ENCODE results near the gene UNC5A.

The UNC5A gene

DNA sequence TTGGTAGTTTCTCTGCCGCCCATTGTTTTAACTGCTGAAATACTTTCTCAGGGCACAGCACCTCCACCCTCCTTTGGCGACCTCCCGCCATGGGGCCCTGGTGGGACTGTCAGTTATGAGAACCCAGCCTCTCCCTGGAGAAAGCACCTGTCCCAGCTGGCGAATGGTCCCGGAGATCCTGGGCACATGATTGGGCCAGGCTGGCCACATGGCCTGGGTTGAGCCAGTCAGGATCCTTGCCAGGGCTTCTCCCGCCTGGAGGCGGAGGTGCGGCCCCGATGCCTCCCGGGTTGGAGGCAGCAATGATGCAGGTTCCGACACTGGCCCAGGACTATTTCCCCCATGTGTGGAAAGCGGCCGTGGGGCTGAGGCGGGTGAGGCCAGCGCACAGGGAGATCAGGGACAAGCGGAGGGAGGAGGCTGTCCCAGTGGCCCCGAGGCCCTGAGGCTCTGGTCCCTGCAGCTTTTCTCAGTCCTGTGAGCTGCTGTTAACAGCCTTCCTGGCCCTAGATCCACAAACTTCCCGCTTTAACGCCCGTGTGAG lies 13.6 kb downstream of the UNC5A start:
- H3K27ac ChIP-seq (ENCODE audit: low read depth, low read length) = no peak overlapping the region
- H3K9me3 ChIP-seq (ENCODE audit: insufficient read depth, low read depth, low read length) = no peaks in the 10 kb centered on the region
- WGBS = 82% methylated on average over 20 of the region's 20 CpGs
- H3K4me3 ChIP-seq (ENCODE audit: low read length) = no peak overlapping the region
- H3K36me3 ChIP-seq (ENCODE audit: insufficient read depth, low read length) = no peaks in the 10 kb centered on the region
- H3K4me1 ChIP-seq (ENCODE audit: insufficient read depth, low read length) = no peaks in the 10 kb centered on the region
- no peak overlapping the region for H3K9ac ChIP-seq (ENCODE audit: low read depth, low read length)
- H3K27me3 ChIP-seq (ENCODE audit: insufficient read depth, low read length) = peaks cover 14% of the 10 kb centered on the region; the same call in 1 of the 2 replicates

DNA sequence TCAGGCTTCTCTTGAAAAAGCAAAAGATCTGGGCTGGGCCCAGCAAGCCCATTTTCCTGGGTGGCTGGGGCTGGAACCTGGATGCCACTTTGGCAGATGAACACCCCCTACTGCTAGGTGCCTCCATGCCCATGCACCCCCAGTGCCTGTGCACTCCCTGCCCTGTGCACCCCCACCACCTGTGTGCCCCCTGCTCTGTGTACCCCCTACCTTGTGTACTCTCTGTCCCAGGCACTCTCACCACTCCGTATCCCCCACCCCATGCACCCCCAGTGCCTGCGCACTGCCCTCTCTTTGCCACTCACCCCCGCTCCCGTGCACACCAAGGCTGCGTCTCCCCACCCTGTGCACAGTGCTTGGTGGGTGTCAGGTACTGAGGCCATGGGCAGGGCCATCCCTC lies 14.2 kb downstream of the UNC5A start:
- Histone ChIP-seq H3K9me3 (ENCODE audit: insufficient read depth, low read depth, low read length) (no peaks in the 10 kb centered on the region), H3K4me3 (ENCODE audit: low read length) (no peak overlapping the region), H3K9ac (ENCODE audit: low read depth, low read length) (no peak overlapping the region), H3K27me3 (ENCODE audit: insufficient read depth, low read length) (peaks cover 8% of the 10 kb centered on the region; the same call in 1 of the 2 replicates), H3K4me1 (ENCODE audit: insufficient read depth, low read length) (no peaks in the 10 kb centered on the region), H3K27ac (ENCODE audit: low read depth, low read length) (no peak overlapping the region), H3K36me3 (ENCODE audit: insufficient read depth, low read length) (no peaks in the 10 kb centered on the region)
- WGBS = 98% methylated on average over 5 of the region's 5 CpGs

DNA sequence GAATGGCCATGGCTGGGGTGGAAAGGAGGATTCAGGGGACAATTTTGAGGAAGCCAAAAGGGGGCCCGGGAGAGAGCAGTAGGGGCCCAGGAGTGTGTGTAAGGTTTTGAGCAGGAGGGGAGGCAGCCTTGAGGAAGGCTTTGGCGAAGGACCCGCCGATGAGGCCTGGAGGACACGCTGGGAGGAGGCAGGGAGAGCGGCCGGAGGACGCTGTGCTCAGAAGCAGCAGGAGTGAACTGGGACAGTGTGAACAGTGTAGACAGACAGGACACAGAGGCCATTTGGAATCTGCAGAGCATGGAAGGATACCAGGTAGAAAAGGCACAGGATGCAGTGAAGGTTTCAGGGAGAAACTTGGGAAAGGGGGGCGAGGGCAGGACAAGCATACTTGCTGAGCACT lies 14.9 kb downstream of the UNC5A start:
- no peak overlapping the region for H3K27ac ChIP-seq (ENCODE audit: low read depth, low read length)

DNA sequence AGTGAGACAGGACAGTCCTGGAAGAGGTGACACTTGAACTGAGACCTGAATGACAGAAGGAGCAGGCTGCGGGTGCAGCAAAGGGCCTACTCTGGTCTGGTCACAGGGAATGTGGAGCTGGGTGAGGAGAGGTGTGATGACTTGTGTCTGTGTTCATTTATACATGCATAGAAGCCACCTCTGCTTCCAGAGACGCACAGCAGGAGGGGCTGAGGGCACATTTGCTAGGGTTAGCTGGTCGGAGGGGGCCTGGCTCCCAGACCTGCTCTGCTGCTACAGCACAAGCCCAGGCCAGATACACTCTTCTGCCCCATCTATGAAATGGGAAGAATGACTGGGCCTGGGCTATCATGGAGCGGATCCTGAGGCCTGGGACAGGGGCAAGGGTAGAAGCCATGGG lies 15.6 kb downstream of the UNC5A start:
- Histone ChIP-seq H3K4me1 (ENCODE audit: insufficient read depth, low read length) (no peaks in the 10 kb centered on the region), H3K9ac (ENCODE audit: low read depth, low read length) (no peak overlapping the region), H3K27ac (ENCODE audit: low read depth, low read length) (no peak overlapping the region), H3K36me3 (ENCODE audit: insufficient read depth, low read length) (no peaks in the 10 kb centered on the region), H3K9me3 (ENCODE audit: insufficient read depth, low read depth, low read length) (no peaks in the 10 kb centered on the region), H3K4me3 (ENCODE audit: low read length) (no peak overlapping the region), H3K27me3 (ENCODE audit: insufficient read depth, low read length) (peaks cover 5% of the 10 kb centered on the region; the same call in 1 of the 2 replicates)
- WGBS = 89% methylated on average over 4 of the region's 4 CpGs

More for the DNA sequence above, 14.9 kb downstream of the UNC5A start:
- no peak overlapping the region for H3K9ac ChIP-seq (ENCODE audit: low read depth, low read length)
- H3K4me1 ChIP-seq (ENCODE audit: insufficient read depth, low read length) = no peaks in the 10 kb centered on the region
- 93% methylated on average over 9 of the region's 9 CpGs for WGBS
- H3K27me3 ChIP-seq (ENCODE audit: insufficient read depth, low read length) = peaks cover 7% of the 10 kb centered on the region; the same call in 1 of the 2 replicates
- H3K9me3 ChIP-seq (ENCODE audit: insufficient read depth, low read depth, low read length) = no peaks in the 10 kb centered on the region
- H3K4me3 ChIP-seq (ENCODE audit: low read length) = no peak overlapping the region
- no peaks in the 10 kb centered on the region for H3K36me3 ChIP-seq (ENCODE audit: insufficient read depth, low read length)

DNA sequence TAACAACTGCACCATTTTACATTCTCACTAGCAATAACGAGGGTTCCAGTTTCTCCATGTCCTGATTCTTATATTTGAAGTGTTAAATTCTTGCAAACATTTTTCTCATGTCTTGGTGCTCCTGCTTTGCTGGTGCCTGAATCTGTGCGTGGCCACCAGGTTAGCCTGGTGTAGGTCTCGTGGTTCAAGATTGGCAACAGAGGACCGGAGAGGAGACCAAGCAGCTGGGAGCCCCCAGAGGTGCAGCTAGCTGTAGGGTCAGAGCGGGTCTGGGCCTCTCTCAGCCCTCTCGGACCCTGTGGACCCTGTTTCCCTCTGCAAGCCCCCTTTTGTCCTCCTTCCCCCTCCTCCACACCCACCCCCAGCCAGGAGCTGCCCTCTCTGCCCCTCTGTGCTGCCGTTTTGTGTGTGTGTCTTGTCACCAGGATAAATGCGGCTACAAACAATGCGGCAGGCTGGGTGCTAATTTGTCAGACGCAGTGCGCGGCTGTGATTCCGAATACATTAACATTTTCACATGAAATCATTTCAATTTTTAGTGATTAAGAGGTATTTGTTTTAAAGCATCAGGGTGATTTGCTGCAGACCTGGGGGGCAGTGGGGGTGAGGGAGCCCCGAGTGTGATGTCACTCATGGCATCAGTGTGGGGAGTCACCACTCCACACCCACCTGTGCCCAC lies 17.5 kb downstream of the UNC5A start:
- no peaks in the 10 kb centered on the region for H3K9me3 ChIP-seq (ENCODE audit: insufficient read depth, low read depth, low read length)
- H3K4me1 ChIP-seq (ENCODE audit: insufficient read depth, low read length) = no peaks in the 10 kb centered on the region
- H3K4me3 ChIP-seq (ENCODE audit: low read length) = no peak overlapping the region
- H3K27me3 ChIP-seq (ENCODE audit: insufficient read depth, low read length) = no peaks in the 10 kb centered on the region
- H3K36me3 ChIP-seq (ENCODE audit: insufficient read depth, low read length) = no peaks in the 10 kb centered on the region
- 86% methylated on average over 13 of the region's 14 CpGs for whole genome bisulfite sequencing
- no peak overlapping the region for H3K9ac ChIP-seq (ENCODE audit: low read depth, low read length)
- no peak overlapping the region for H3K27ac ChIP-seq (ENCODE audit: low read depth, low read length)

DNA sequence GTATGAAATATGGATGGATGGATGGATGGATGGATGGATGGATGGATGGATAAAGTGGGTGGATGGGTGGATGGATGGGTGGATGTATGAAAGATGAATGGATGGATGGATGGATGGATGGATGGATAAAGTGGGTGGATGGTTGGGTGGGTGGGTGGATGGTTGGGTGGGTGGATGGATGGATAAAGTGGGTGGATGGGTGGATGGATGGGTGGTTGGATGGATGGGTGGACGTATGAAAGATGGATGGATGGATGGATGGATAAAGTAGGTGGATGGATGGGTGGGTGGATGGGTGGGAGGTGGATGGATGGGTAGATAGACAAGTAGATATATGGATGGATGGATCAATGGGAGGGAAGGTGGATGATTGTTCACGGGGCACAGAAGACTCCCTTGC lies 19.0 kb downstream of the UNC5A start:
- Histone ChIP-seq H3K9me3 (ENCODE audit: insufficient read depth, low read depth, low read length) (no peaks in the 10 kb centered on the region), H3K27ac (ENCODE audit: low read depth, low read length) (no peak overlapping the region), H3K4me3 (ENCODE audit: low read length) (no peak overlapping the region), H3K27me3 (ENCODE audit: insufficient read depth, low read length) (no peaks in the 10 kb centered on the region), H3K36me3 (ENCODE audit: insufficient read depth, low read length) (no peaks in the 10 kb centered on the region), H3K4me1 (ENCODE audit: insufficient read depth, low read length) (no peaks in the 10 kb centered on the region), H3K9ac (ENCODE audit: low read depth, low read length) (no peak overlapping the region)
- WGBS = 87% methylated on average over 2 of the region's 2 CpGs

DNA sequence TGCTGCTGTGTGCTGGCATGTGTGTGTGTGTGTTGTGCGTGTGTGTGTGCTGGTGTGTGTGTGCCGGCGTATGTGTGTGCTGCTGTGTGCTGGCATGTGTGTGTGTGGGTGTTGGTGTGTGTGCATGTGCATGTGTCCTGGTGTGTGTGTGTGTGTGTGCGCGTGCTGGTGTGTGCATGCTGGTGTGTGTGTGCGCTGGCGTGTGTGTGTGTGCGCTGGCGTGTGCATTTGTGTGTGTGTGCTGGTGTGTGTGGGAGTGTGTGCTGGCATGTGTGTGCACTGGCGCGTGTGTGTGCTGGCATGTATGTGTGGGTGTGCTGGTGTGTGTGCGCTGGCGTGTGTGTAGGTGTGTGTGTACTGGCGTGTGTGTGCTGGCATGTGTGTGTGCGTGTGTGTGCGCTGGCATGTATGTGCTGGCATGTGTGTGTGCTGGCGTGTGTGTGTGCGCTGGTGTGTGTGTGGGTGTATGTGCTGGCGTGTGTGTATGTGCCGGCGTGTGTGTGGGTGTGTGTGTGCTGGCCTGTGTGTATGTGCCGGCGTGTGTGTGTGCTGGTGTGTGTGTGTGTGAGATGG lies 20.1 kb downstream of the UNC5A start:
- Histone ChIP-seq H3K27me3 (ENCODE audit: insufficient read depth, low read length) (0 out of 2 replicates have a peak, but pooled peaks cover 3% of the 10 kb centered on the region), H3K27ac (ENCODE audit: low read depth, low read length) (no peak overlapping the region)
- 92% methylated on average over 20 of the region's 23 CpGs for WGBS

DNA sequence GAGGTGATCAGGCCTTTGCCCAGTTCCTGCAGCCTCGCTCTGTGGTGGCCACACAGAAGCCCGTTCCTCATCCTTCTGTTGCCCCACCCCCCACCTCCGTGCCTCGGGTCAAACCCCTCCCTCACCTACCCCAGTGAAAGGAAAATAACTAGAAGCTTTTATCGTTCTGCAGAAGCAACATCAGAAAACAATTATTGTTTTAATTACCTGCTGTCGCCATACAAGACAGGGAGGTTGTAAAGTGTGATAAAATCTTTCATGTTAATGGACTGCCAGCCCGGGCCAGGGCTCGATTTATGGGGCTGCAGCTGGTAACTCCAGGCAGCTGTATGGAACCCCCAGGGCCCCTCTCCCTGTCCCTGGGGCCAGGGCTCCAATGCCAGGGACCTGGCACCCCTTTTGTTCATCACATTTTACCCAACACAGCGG lies 20.6 kb downstream of the UNC5A start:
- WGBS = 71% methylated on average over 9 of the region's 9 CpGs

More for the DNA sequence above, 20.1 kb downstream of the UNC5A start:
- Histone ChIP-seq H3K36me3 (ENCODE audit: insufficient read depth, low read length) (no peaks in the 10 kb centered on the region), H3K9me3 (ENCODE audit: insufficient read depth, low read depth, low read length) (no peaks in the 10 kb centered on the region), H3K4me1 (ENCODE audit: insufficient read depth, low read length) (no peaks in the 10 kb centered on the region), H3K4me3 (ENCODE audit: low read length) (no peak overlapping the region), H3K9ac (ENCODE audit: low read depth, low read length) (no peak overlapping the region)

DNA sequence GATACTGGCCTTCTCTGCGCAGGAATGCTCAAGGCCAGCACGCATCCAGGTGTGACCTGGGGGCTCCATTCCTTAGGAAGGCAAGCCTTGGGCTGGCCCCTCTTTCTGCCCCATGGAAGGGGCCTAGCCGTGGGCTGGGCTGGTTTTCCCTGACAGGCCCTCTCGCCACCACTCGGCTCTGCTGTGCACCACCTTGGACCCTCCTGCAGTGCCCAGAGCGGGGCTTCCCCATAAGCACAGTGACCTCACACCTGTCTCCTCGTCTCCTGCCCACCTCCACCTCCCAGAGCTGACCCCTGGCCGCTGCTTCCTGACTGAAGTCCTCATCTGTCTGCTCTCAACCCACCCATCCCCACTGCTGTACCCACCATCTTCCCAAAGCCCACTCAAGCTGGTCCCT lies 21.1 kb downstream of the UNC5A start:
- 87% methylated on average over 8 of the region's 8 CpGs for WGBS
- H3K27ac ChIP-seq (ENCODE audit: low read depth, low read length) = no peak overlapping the region
- H3K9me3 ChIP-seq (ENCODE audit: insufficient read depth, low read depth, low read length) = no peaks in the 10 kb centered on the region
- no peaks in the 10 kb centered on the region for H3K36me3 ChIP-seq (ENCODE audit: insufficient read depth, low read length)
- 0 out of 2 replicates have a peak, but pooled peaks cover 3% of the 10 kb centered on the region for H3K27me3 ChIP-seq (ENCODE audit: insufficient read depth, low read length)
- no peaks in the 10 kb centered on the region for H3K4me1 ChIP-seq (ENCODE audit: insufficient read depth, low read length)
- no peak overlapping the region for H3K9ac ChIP-seq (ENCODE audit: low read depth, low read length)
- H3K4me3 ChIP-seq (ENCODE audit: low read length) = no peak overlapping the region

More for the DNA sequence above, 20.6 kb downstream of the UNC5A start:
- 0 out of 2 replicates have a peak, but pooled peaks cover 3% of the 10 kb centered on the region for H3K27me3 ChIP-seq (ENCODE audit: insufficient read depth, low read length)
- H3K4me3 ChIP-seq (ENCODE audit: low read length) = no peak overlapping the region
- no peak overlapping the region for H3K27ac ChIP-seq (ENCODE audit: low read depth, low read length)
- H3K9ac ChIP-seq (ENCODE audit: low read depth, low read length) = no peak overlapping the region
- H3K36me3 ChIP-seq (ENCODE audit: insufficient read depth, low read length) = no peaks in the 10 kb centered on the region
- no peaks in the 10 kb centered on the region for H3K9me3 ChIP-seq (ENCODE audit: insufficient read depth, low read depth, low read length)
- H3K4me1 ChIP-seq (ENCODE audit: insufficient read depth, low read length) = no peaks in the 10 kb centered on the region

DNA sequence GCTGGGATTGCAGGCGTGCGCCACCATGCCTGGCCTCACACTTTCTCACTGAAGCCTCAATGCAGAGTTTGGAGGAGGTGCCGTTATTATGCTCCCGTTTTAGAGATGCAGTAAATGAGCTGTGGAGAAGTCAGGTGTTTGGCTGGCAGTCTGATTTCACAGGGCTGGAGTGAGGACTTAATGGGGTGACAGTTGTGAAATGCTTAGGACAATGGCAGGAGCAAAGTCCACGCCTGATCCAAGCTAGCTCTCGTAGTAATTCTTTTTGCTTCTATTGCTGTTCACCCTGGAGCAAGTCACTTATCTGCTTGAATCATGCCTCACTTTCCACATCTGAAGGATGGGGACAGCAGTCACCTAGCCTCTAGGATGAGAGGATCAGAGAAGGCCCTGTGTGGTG lies 21.8 kb downstream of the UNC5A start:
- Histone ChIP-seq H3K9me3 (ENCODE audit: insufficient read depth, low read depth, low read length) (no peaks in the 10 kb centered on the region), H3K27me3 (ENCODE audit: insufficient read depth, low read length) (0 out of 2 replicates have a peak, but pooled peaks cover 3% of the 10 kb centered on the region), H3K9ac (ENCODE audit: low read depth, low read length) (no peak overlapping the region), H3K27ac (ENCODE audit: low read depth, low read length) (no peak overlapping the region), H3K4me3 (ENCODE audit: low read length) (no peak overlapping the region), H3K4me1 (ENCODE audit: insufficient read depth, low read length) (no peaks in the 10 kb centered on the region), H3K36me3 (ENCODE audit: insufficient read depth, low read length) (no peaks in the 10 kb centered on the region)
- WGBS = 89% methylated on average over 6 of the region's 6 CpGs

DNA sequence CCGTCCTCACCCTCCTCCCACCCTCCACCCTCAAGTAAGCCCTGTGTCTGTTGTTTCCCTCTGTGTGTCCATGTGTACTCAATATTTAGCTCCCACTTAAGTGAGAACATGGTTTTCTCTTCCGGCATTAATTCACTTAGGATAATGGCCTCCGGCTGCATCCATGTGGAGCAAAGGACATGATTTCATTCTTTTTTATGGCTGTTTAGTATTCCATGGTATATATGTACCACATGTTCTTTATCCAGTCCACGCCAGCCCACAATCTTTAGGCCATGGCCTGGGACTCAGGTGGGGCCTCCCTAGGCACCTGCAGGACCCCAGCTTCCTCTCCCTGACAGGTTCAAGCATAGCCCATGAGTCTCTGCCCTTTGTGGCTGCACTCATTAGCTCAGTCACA lies 22.9 kb downstream of the UNC5A start:
- 94% methylated on average over 4 of the region's 4 CpGs for WGBS

More for the DNA sequence above, 22.9 kb downstream of the UNC5A start:
- no peak overlapping the region for H3K27ac ChIP-seq (ENCODE audit: low read depth, low read length)
- H3K27me3 ChIP-seq (ENCODE audit: insufficient read depth, low read length) = peaks cover 9% of the 10 kb centered on the region
- H3K4me1 ChIP-seq (ENCODE audit: insufficient read depth, low read length) = no peaks in the 10 kb centered on the region
- no peak overlapping the region for H3K9ac ChIP-seq (ENCODE audit: low read depth, low read length)
- H3K9me3 ChIP-seq (ENCODE audit: insufficient read depth, low read depth, low read length) = no peaks in the 10 kb centered on the region
- H3K36me3 ChIP-seq (ENCODE audit: insufficient read depth, low read length) = no peaks in the 10 kb centered on the region
- no peak overlapping the region for H3K4me3 ChIP-seq (ENCODE audit: low read length)

Data from HUES64 (cell line).